ENCODE results near the gene EMP2.

DNA sequence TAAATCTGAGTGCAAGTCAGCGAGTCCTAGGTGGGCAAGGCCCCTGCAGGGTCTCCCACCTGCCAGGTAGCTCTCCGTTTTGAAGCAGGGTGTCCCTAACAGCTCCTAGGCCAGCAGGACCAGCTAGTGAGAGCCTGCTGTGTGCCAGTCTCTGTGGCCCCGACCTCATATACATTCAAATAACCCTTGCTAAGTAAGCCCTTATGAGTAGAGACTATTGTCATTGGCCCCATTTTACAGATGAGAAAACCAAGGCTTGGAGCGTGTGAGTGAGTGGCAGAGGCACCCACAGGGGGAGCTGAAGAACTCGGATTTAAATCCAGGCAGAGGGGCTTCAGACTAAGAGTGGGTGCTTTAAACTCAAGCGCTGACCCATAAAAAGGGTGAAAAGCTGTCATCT lies 39.7 kb upstream of the EMP2 start:
- TF ChIP-seq POLR2AphosphoS5 (IDR thresholded peaks at IDR 0.05; ENCODE audit: low read depth, low read length) (no peak), SIN3A (IDR thresholded peaks at IDR 0.05; ENCODE audit: borderline replicate concordance, insufficient read depth, low read length) (no peak), TAF1 (IDR thresholded peaks at IDR 0.05; ENCODE audit: borderline replicate concordance, insufficient read depth, low read length) (no peak)
- TF ChIP-seq, protein P1, sequence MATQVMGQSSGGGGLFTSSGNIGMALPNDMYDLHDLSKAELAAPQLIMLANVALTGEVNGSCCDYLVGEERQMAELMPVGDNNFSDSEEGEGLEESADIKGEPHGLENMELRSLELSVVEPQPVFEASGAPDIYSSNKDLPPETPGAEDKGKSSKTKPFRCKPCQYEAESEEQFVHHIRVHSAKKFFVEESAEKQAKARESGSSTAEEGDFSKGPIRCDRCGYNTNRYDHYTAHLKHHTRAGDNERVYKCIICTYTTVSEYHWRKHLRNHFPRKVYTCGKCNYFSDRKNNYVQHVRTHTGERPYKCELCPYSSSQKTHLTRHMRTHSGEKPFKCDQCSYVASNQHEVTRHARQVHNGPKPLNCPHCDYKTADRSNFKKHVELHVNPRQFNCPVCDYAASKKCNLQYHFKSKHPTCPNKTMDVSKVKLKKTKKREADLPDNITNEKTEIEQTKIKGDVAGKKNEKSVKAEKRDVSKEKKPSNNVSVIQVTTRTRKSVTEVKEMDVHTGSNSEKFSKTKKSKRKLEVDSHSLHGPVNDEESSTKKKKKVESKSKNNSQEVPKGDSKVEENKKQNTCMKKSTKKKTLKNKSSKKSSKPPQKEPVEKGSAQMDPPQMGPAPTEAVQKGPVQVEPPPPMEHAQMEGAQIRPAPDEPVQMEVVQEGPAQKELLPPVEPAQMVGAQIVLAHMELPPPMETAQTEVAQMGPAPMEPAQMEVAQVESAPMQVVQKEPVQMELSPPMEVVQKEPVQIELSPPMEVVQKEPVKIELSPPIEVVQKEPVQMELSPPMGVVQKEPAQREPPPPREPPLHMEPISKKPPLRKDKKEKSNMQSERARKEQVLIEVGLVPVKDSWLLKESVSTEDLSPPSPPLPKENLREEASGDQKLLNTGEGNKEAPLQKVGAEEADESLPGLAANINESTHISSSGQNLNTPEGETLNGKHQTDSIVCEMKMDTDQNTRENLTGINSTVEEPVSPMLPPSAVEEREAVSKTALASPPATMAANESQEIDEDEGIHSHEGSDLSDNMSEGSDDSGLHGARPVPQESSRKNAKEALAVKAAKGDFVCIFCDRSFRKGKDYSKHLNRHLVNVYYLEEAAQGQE (IDR thresholded peaks at IDR 0.05; ENCODE audit: insufficient read depth in 1 of 2, low read depth in 2 of 2, low read length in 2 of 2) = no peak

All from PFSK-1 (cell line).